Peyer's patch (tissue), 4 donors: ENCODE data around the gene FEN1. TPM values are rescaled to one million over a fixed set of nuclear protein-coding genes. Genes with fewer than 3 reads are reported as not detected.

ENCODE experiments used
- DNase-seq, 3 donors: peaks; one replicate each; pipeline ENCODE4 v3.0.0-alpha.2; 2017 to 2019
- H3K27ac ChIP-seq, 4 donors: fragments of 200-600 bp; sonication (generic); one replicate each; pipeline ENCODE4 v1.5.1; 2016 to 2019
- H3K27me3 ChIP-seq, 2 donors: fragments of 200-600 bp; sonication (generic); one replicate each; pipeline ENCODE4 v1.5.1; 2019
- H3K36me3 ChIP-seq, 3 donors: fragments of 200-600 bp; sonication (generic); one replicate each; pipeline ENCODE4 v1.5.1; 2016 to 2019
- H3K4me1 ChIP-seq, 4 donors: fragments of 200-600 bp; sonication (generic); one replicate each; pipeline ENCODE4 v1.5.1; 2016 to 2019
- H3K4me3 ChIP-seq, 4 donors: fragments of 200-600 bp; sonication (generic); 1 replicate in 3 of 4; 2 replicates in 1 of 4; pipeline ENCODE4 v1.5.1; 2016 to 2019; ENCODE audit warnings: mild to moderate bottlenecking in 1 of 4
- H3K9me3 ChIP-seq, 4 donors: fragments of 200-600 bp; sonication (generic); one replicate each; pipeline ENCODE4 v1.5.1; 2016 to 2019; ENCODE audit warnings: mild to moderate bottlenecking in 1 of 4
- CTCF ChIP-seq, 6 experiments: fragments of 450-650 bp in 4 of 6; fragments of 200-600 bp in 2 of 6; sonication (generic) in 1 of 6; IDR thresholded peaks; one replicate each; pipeline ENCODE4 v1.5.1; 2017 to 2019; ENCODE audit warnings: antibody characterized with exemption in 6 of 6, mild to moderate bottlenecking in 3 of 6, moderate library complexity in 1 of 6
- POLR2A ChIP-seq, 2 donors: fragments of 450-650 bp; IDR thresholded peaks; one replicate each; pipeline ENCODE4 v1.5.1; 2017; ENCODE audit warnings: antibody characterized with exemption in 2 of 2, mild to moderate bottlenecking in 2 of 2, moderate library complexity in 2 of 2
- total RNA-seq, 4 donors: library from RNA; depleted of rRNA; stranded (reverse); fragments of >200 nt; gene quantifications; one replicate each; pipeline ENCODE4 v1.1.0, GENCODE V29; 2016

Gene FEN1
- total RNA-seq, 4 donors from 2014 or later, result 4.3 to 33.0 (median 8.8) TPM

GRCh38 chr11:61842528-61842820 lies 49.8 kb downstream of the FEN1 start:
- Histone ChIP-seq H3K4me1 (no peaks in the 10 kb centered on the region), H3K27me3 (no peaks in the 10 kb centered on the region), H3K4me3 (no peak overlapping the region), H3K9me3 (no peaks in the 10 kb centered on the region), H3K27ac (no peak overlapping the region), H3K36me3 (peaks cover 0 to 39% (median 0%) of the 10 kb centered on the region in 3 donors)
- no peak for TF ChIP-seq CTCF (IDR thresholded peaks at IDR 0.05)
- TF ChIP-seq POLR2A (IDR thresholded peaks at IDR 0.05), result no peak
- DNase-seq, result no peak

- no peak for TF ChIP-seq POLR2A (IDR thresholded peaks at IDR 0.05)
- no peak for TF ChIP-seq CTCF (IDR thresholded peaks at IDR 0.05)
- no peaks in the 10 kb centered on the region for H3K27me3 ChIP-seq
- no peaks in the 10 kb centered on the region for H3K4me1 ChIP-seq
- no peaks in the 10 kb centered on the region for H3K9me3 ChIP-seq
- no peak overlapping the region for H3K4me3 ChIP-seq
- no peak for DNase-seq
- H3K27ac ChIP-seq, result no peak overlapping the region
- H3K36me3 ChIP-seq, result peaks cover 0 to 52% (median 0%) of the 10 kb centered on the region in 3 donors
Measured at GRCh38 chr11:61844909-61845565, 52.3 kb downstream of the FEN1 start.

GRCh38 chr11:61846362-61847020 lies 53.8 kb downstream of the FEN1 start:
- no peak for DNase-seq
- Histone ChIP-seq H3K27me3 (no peaks in the 10 kb centered on the region), H3K36me3 (peaks cover 0 to 41% (median 0%) of the 10 kb centered on the region in 3 donors), H3K9me3 (no peaks in the 10 kb centered on the region), H3K27ac (no peak overlapping the region), H3K4me3 (no peak overlapping the region), H3K4me1 (no peaks in the 10 kb centered on the region)
- no peak for TF ChIP-seq CTCF (IDR thresholded peaks at IDR 0.05)
- TF ChIP-seq POLR2A (IDR thresholded peaks at IDR 0.05), result no peak

Other genes with a start within 250 kb of the FEN1 start
- gene SYT7, start 211.8 kb upstream of the FEN1 start, total RNA-seq, result 10 to 100 TPM in 3 of 4 donors, 1 to 10 TPM in 1; 5.8 to 18.2 (median 12.2) TPM
- 10 to 100 TPM in 2 of 4 donors, 1 to 10 TPM in 2; 5.8 to 18.9 (median 10.2) TPM for gene DAGLA, start 112.5 kb upstream of the FEN1 start, total RNA-seq
- gene MYRF, start 40.3 kb upstream of the FEN1 start, total RNA-seq, result 10 to 100 TPM; 18.2 to 80.9 (median 49.9) TPM
- gene TMEM258, start 312 bp upstream of the FEN1 start, total RNA-seq, result 10 to 100 TPM in 3 of 4 donors, not detected in 1; 28.7 to 34.7 (median 34.5) TPM
- gene FADS1, start 24.1 kb downstream of the FEN1 start, total RNA-seq, result 1 to 10 TPM; 4.9 to 9.9 (median 6.7) TPM
- 10 to 100 TPM in 2 of 4 donors, 1 to 10 TPM in 2; 1.6 to 30.7 (median 12.0) TPM for gene FADS2, start 35.4 kb downstream of the FEN1 start, total RNA-seq
- 10 to 100 TPM in 3 of 4 donors, 1 to 10 TPM in 1; 9.5 to 76.7 (median 18.4) TPM for gene FADS3, start 98.6 kb downstream of the FEN1 start, total RNA-seq
- gene RAB3IL1, start 124.7 kb downstream of the FEN1 start, total RNA-seq, result 10 to 100 TPM in 1 of 4 donors, 1 to 10 TPM in 3; 1.1 to 28.1 (median 5.7) TPM
- 1 to 10 TPM in 3 of 4 donors, under 1 TPM in 1; 0.47 to 4.1 (median 2.3) TPM for gene BEST1, start 157.4 kb downstream of the FEN1 start, total RNA-seq
- 1,000 to 10,000 TPM; 3,399 to 5,471 (median 4,336) TPM for gene FTH1, start 174.7 kb downstream of the FEN1 start, total RNA-seq